BLaER1 (cell line): ENCODE measurements around the gene ABHD12.
A peak's percentile ranks its signal among the peaks of the same experiment; 100 is the strongest.

Experiments
- H3K27ac ChIP-seq: shearing (Covaris generic); formaldehyde crosslinking; 2 replicates; pipeline ENCODE4 v1.8.1; 2022
- H3K27me3 ChIP-seq: shearing (Covaris generic); formaldehyde crosslinking; 2 replicates; pipeline ENCODE4 v1.8.1; 2022
- H3K36me3 ChIP-seq: shearing (Covaris generic); formaldehyde crosslinking; 2 replicates; pipeline ENCODE4 v1.8.1; 2022
- H3K4me1 ChIP-seq: shearing (Covaris generic); formaldehyde crosslinking; 2 replicates; pipeline ENCODE4 v1.8.1; 2022
- H3K4me2 ChIP-seq: shearing (Covaris generic); formaldehyde crosslinking; 2 replicates; pipeline ENCODE4 v1.8.1; 2022
- H3K4me3 ChIP-seq: shearing (Covaris generic); formaldehyde crosslinking; 2 replicates; pipeline ENCODE4 v1.8.1; 2022
- H3K9ac ChIP-seq: shearing (Covaris generic); formaldehyde crosslinking; 2 replicates; pipeline ENCODE4 v1.8.1; 2022
- H3K9me3 ChIP-seq: shearing (Covaris generic); formaldehyde crosslinking; 2 replicates; pipeline ENCODE4 v1.8.1; 2022
- H4K20me1 ChIP-seq: shearing (Covaris generic); formaldehyde crosslinking; 2 replicates; pipeline ENCODE4 v1.8.1; 2022
- Cebpa-rat ChIP-seq: shearing (Covaris generic); IDR thresholded peaks from 2 replicates; pipeline ENCODE4 v1.8.1; 2022

The ABHD12 gene

GRCh38 chr20:25389858-25390537 lies 637 bp downstream of the ABHD12 start:
- H4K20me1 ChIP-seq: peaks cover 30% of the 10 kb centered on the region
- peaks cover 12% of the 10 kb centered on the region for H3K36me3 ChIP-seq
- H3K4me2 ChIP-seq: peak overlapping the region; percentile 90
- H3K4me3 ChIP-seq: peak overlapping the region; percentile 99
- peak overlapping the region; percentile 93 for H3K9ac ChIP-seq
- no peak for TF ChIP-seq Cebpa-rat
- H3K27ac ChIP-seq: peak overlapping the region; percentile 88
- no peaks in the 10 kb centered on the region for H3K27me3 ChIP-seq
- no peaks in the 10 kb centered on the region for H3K9me3 ChIP-seq
- H3K4me1 ChIP-seq: peaks cover 27% of the 10 kb centered on the region

DNA sequence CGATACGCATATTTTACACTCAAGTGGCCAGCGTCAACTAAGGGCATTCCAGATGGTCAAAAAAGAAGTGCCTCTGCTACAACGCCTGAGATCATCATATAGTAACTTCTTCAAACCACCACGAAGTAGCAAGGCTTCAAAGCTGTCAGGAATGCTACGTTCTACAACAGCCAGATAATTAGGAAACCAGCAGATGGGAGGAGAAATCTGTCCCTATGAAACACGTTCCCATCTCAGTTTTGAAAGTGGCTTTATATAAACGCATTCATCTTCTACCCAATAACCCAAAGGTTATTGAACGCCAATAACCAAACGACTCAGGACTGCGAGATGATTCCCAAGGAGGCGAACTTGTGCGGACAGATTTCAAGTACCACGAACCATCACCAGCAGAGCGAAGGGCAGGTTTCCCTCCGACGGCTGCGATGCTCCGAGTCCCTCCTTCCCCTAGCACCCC lies 1.2 kb downstream of the ABHD12 start:
- H3K4me1 ChIP-seq: peaks cover 23% of the 10 kb centered on the region
- peak overlapping the region; percentile 99 for H3K4me3 ChIP-seq
- peaks cover 12% of the 10 kb centered on the region for H3K36me3 ChIP-seq
- H4K20me1 ChIP-seq: peaks cover 30% of the 10 kb centered on the region
- H3K27ac ChIP-seq: peak overlapping the region; percentile 88; the same call in 1 of the 2 replicates
- peak overlapping the region; percentile 90 for H3K4me2 ChIP-seq
- no peak for TF ChIP-seq Cebpa-rat
- no peaks in the 10 kb centered on the region for H3K9me3 ChIP-seq
- no peaks in the 10 kb centered on the region for H3K27me3 ChIP-seq
- H3K9ac ChIP-seq: peak overlapping the region; percentile 93

GRCh38 chr20:25382704-25383370 lies 7.8 kb downstream of the ABHD12 start:
- no peak overlapping the region for H3K4me3 ChIP-seq
- H3K4me1 ChIP-seq: peaks cover 58% of the 10 kb centered on the region
- peaks cover 46% of the 10 kb centered on the region for H4K20me1 ChIP-seq
- H3K9ac ChIP-seq: no peak overlapping the region
- peaks cover 31% of the 10 kb centered on the region for H3K36me3 ChIP-seq
- TF ChIP-seq Cebpa-rat: no peak
- H3K4me2 ChIP-seq: 0 out of 2 replicates have a peak overlapping the region, but pooled peaks have one; percentile 12
- H3K9me3 ChIP-seq: no peaks in the 10 kb centered on the region
- no peak overlapping the region; the same call in 1 of the 2 replicates for H3K27ac ChIP-seq
- no peaks in the 10 kb centered on the region for H3K27me3 ChIP-seq

DNA sequence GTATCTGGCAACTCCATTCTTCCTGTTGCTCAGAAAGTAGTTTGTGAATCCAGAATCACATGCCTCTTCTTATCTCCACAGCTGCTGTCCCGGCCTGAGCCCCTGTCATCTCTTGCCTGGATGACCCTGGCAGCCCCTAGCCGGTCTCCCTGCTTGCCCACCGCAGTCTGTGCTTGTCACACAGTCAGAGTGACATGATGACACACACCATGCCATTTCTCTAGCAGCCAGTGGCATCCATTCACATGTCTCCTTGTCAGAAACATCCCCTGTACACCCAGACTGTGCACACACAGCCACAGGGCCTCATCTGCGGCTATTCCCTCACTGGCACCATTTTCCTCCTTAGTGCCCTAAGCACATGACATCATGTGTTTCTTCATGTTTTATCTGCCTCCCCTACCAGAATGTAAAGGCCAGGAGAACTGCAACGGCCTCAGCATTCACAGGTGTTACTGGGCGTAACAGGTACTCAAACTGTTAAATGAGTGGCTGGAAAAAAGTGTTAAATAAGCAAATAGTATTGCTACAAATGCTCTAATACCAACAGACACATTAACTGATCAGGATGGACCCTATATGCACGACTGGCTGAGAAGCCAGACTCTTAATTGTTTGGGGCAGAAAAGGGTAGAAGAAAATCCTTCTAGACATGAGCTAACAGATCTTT lies 9.6 kb downstream of the ABHD12 start:
- Histone ChIP-seq H3K36me3 (peaks cover 34% of the 10 kb centered on the region), H3K4me1 (peaks cover 73% of the 10 kb centered on the region), H3K4me3 (no peak overlapping the region), H3K27ac (peak overlapping the region; percentile 58; the same call in 1 of the 2 replicates), H3K27me3 (no peaks in the 10 kb centered on the region), H4K20me1 (peaks cover 34% of the 10 kb centered on the region), H3K4me2 (peak overlapping the region; percentile 76), H3K9ac (no peak overlapping the region), H3K9me3 (no peaks in the 10 kb centered on the region)
- no peak for TF ChIP-seq Cebpa-rat

GRCh38 chr20:25378884-25379733 lies 11.5 kb downstream of the ABHD12 start:
- peak overlapping the region; percentile 58; the same call in 1 of the 2 replicates for H3K27ac ChIP-seq
- H3K9me3 ChIP-seq: 0 out of 2 replicates have a peak, but pooled peaks cover 4% of the 10 kb centered on the region
- peak overlapping the region; percentile 76 for H3K4me2 ChIP-seq
- 0 out of 2 replicates have a peak overlapping the region, but pooled peaks have one; percentile 6 for H3K4me3 ChIP-seq
- H3K27me3 ChIP-seq: no peaks in the 10 kb centered on the region
- peaks cover 45% of the 10 kb centered on the region for H3K36me3 ChIP-seq
- peaks cover 34% of the 10 kb centered on the region for H4K20me1 ChIP-seq
- peaks cover 73% of the 10 kb centered on the region for H3K4me1 ChIP-seq
- TF ChIP-seq Cebpa-rat: 0 out of 2 replicates have a peak, but pooled peaks have one; percentile 22
- H3K9ac ChIP-seq: peak overlapping the region; percentile 47; the same call in 1 of the 2 replicates

DNA sequence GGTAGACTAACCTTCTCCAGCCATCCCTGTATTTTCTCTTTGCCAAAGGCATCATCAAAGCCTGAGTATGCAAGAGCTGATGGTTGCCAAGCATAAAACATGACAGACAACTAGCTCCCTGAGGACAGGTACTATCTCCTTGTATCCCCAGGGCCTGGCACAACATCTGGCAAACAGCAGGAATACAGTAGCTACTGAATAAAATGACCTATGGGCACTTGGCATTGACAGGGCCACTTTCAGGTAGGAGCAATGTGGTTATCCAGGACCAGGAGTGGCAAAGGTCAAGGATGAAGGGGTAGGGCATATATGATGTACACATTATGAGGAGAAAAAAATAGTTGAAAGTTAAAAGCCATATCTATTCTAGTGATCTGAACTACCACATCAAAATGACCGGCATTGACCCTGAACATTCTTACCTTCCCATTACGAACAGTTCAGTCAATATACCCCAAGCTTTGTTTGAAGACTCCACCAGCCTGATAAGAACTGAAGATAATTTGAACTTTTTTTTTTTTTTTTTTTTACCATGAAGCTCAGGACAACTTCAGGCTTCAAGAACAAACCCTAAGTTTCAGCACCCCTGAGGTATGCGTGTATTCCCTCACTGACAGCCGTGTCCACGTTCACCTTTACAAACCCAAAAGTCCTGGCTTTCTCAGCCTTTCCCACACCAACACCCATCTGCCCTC lies 12.3 kb downstream of the ABHD12 start:
- H3K27me3 ChIP-seq: no peaks in the 10 kb centered on the region
- no peak overlapping the region for H3K4me3 ChIP-seq
- 0 out of 2 replicates have a peak, but pooled peaks cover 4% of the 10 kb centered on the region for H3K9me3 ChIP-seq
- peaks cover 45% of the 10 kb centered on the region for H3K36me3 ChIP-seq
- 0 out of 2 replicates have a peak overlapping the region, but pooled peaks have one; percentile 58 for H3K27ac ChIP-seq
- H3K4me1 ChIP-seq: peaks cover 69% of the 10 kb centered on the region
- no peak for TF ChIP-seq Cebpa-rat
- no peak overlapping the region for H3K9ac ChIP-seq
- H3K4me2 ChIP-seq: peak overlapping the region; percentile 76
- peaks cover 31% of the 10 kb centered on the region for H4K20me1 ChIP-seq

- Histone ChIP-seq H3K4me1 (peaks cover 56% of the 10 kb centered on the region), H3K9me3 (peaks cover 17% of the 10 kb centered on the region; the same call in 1 of the 2 replicates), H3K36me3 (peaks cover 41% of the 10 kb centered on the region), H3K27me3 (no peaks in the 10 kb centered on the region), H3K4me2 (0 out of 2 replicates have a peak overlapping the region, but pooled peaks have one; percentile 9), H3K27ac (no peak overlapping the region), H3K4me3 (no peak overlapping the region), H3K9ac (no peak overlapping the region), H4K20me1 (peaks cover 19% of the 10 kb centered on the region)
- TF ChIP-seq Cebpa-rat: no peak
These were observed 13.7 kb downstream of the ABHD12 start for GRCh38 chr20:25376886-25377285.

DNA sequence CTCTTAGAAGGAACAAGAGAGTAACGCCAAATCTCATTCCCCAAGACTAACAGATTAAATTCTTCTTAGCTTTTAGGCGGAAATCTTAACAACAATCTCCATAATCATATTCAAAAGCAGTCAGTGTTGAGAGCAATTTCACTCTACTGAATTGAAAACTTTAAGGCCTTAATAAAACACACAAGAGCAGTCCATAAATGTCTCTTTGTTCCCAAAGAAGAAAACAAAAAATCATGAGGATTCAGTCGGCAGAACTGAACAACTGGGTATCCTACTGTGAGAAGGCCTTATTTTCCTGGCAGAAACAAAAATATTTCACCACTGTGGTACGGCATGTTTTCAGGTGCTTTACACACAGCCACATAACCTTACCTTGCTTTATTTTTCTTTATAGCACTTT lies 14.4 kb downstream of the ABHD12 start:
- Histone ChIP-seq H3K27ac (no peak overlapping the region), H3K4me3 (no peak overlapping the region), H4K20me1 (peaks cover 25% of the 10 kb centered on the region), H3K9me3 (peaks cover 17% of the 10 kb centered on the region; the same call in 1 of the 2 replicates), H3K36me3 (peaks cover 36% of the 10 kb centered on the region; the same call in 1 of the 2 replicates), H3K27me3 (no peaks in the 10 kb centered on the region), H3K9ac (no peak overlapping the region), H3K4me1 (peaks cover 56% of the 10 kb centered on the region), H3K4me2 (no peak overlapping the region)
- no peak for TF ChIP-seq Cebpa-rat
